Measurements from ENCODE around the gene ERVW-1.
A peak's percentile ranks its signal among the peaks of the same experiment; 100 is the strongest.
"Not testable (repeated sequence)": the region's sequence is repeated elsewhere in the genome, so short reads cannot be mapped to it uniquely, and the experiment has no call there.

ERVW-1 gene

GRCh38 chr7:92466682-92467081 is 11.1 kb downstream of the ERVW-1 start:
- no peak for DNase-seq

- no peak for DNase-seq
Measured at GRCh38 chr7:92464515-92464914, 13.2 kb downstream of the ERVW-1 start.

DNA sequence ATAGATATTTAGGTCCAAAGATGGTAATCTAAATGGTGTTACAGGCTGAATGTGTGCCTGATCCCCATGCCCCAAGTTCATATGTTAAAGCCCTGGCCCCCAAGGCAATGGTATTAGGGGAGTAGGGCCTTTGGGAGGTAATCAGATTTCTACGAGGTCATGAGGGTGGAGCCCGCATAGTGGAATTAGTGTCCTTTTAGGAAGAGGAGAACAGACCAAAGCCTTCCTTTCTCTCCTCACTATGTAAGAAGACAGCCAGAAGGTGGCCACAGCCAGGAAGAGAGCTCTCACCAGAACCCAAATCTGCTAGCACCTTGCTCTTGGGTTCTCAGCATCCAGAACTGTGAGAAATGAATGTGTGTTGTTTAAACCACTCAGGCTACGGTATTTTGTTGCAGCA is 15.2 kb downstream of the ERVW-1 start:
- DNase-seq, result no peak

DNA sequence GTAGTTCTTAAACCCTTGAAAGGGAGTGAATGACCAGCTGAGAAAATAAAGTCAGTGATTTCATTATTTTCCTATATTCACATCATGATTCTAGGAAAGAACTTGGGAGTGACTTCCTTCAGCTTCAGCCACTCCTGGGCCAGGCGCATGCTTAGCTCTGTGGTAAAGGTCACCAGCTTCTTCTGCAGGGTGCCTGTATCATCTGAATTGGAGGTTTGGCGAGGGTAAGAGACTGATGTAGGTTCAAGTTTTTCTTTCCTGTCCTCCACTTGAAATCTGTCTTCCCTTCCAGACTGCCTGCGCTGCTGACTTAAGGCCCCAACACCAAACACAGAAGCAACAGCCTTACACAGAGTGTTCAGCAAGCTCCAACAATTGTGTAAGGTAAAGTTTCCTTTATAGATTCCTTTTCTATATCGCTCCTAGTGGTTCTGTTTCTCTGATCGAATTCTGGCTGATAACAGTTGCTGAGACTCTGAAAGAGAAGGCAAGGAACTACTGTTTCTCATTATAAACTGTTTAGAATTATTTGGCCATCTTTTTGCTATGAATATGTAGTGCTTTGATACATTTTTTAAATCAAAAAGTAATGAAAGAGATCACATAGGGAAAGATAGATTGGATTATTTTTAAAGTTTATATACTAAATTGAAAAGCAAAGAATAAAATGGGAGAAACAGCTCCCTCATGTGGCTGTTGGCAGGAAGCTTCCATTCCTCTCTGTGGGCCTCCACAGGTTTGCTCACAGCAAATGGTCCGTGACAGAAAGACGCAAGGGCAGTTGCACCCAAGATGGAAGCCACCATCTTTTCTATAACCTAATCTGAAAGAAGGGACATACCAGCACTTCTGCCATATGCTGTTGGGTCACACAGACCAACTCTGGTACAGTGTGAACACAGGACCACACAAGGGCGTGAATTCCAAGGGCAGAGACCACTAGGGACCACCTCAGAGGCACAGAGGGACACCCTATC is 16.4 kb downstream of the ERVW-1 start:
- peak; percentile 33 for DNase-seq

GRCh38 chr7:92460510-92460909 is 17.2 kb downstream of the ERVW-1 start:
- no peak for DNase-seq

DNA sequence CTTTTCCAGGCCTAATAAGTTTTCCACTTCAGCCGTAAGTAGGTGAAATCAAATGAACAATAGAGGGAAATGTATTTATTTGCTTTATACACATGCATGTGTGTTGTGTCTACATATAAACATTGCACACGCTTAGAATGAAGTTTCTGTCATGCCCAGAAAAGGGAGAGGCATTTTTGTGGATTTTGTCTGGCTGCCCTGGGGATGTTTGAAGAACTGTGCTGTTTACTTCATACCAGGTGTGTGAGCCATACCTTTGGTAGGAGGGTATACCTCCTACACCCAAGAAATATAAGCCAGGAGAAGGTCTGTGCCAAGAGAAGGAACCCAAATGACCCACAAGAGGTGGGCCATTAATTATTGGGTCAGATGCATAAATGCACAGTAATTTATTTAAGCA is 17.6 kb downstream of the ERVW-1 start:
- no peak for DNase-seq

DNA sequence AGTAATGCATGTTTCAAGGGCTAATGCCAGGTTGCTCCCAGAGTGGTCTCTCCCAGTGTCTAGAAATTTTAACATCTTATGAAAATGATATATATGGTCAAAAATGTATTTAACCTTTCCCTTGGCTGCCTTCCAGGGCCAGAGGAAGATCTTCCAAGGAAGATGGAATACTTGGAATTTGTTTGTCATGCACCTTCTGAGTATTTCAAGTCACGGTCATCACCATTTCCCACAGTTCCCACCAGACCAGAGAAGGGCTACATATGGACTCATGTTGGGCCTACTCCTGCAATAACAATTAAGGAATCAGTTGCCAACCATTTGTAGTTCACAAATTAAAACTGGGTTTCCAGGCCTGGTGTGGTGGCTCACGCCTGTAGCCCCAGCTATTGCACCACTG is 21.5 kb downstream of the ERVW-1 start:
- no peak for DNase-seq

DNA sequence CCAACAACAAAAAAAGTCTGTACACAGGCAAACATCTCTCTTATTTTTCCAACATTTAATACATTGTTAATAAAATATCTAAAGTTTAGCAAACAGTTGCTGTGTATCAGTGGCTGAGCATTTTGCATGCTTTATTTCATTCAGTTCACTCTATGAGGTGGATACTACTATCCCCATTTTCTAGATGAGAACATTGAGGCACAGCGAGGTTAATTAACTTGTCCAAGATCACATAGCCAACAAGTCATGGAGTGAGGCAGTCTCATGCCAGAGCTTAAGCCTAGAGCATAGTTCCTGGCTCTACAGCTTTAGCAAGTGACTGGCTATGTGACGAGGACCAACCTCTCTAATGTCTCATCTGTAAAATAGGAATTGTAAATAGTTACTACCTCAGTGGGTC is 26.1 kb downstream of the ERVW-1 start:
- DNase-seq, result no peak

GRCh38 chr7:92448205-92448747 is 29.5 kb downstream of the ERVW-1 start:
- DNase-seq, result peak; percentile 69

DNA sequence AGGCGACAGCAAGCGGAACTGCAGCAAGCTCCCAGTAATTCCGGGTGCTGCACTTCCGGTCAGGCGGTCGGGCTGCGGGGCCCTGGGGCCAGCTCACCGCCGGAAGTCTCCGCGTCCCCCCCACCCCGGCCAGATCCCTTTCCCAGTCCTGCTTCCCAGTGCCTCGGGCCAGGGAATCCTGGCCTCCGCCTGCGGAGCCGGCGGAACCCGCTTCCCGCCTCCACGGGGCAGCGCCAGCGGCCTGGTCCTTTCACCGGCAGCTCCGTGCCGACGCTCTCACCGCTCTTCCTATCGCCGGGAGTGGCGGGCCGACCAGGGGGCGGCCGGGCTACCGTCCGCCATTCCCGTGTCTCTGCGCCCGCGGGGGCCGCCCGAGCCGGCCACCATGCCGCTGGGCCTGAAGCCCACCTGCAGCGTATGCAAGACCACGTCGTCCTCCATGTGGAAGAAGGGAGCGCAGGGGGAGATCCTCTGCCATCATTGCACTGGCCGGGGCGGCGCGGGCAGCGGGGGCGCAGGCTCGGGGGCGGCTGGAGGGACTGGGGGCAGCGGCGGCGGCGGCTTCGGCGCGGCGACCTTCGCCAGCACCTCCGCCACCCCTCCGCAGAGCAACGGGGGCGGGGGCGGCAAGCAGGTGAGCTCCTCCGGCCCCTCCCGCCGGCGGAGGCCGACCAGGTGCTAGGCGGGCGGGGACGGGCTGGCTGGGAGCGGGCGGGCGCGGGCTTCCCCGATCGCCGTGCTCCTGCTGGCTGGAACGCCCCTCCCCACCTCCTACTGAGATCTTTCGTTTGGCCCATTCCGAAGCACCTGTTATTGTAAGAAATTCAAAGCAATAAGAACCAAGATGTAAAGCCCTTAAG is 30.2 kb downstream of the ERVW-1 start, which contains the start of gene GATAD1:
Gene GATAD1, plus strand, starts transcription at position 138 of the 860 bp plus-strand sequence. Its CDS starts 248 bp downstream, at position 386.
- DNase-seq, result peak; percentile 84

- DNase-seq, result no peak
Measured at GRCh38 chr7:92446869-92447344, 30.8 kb downstream of the ERVW-1 start.

GRCh38 chr7:92442720-92443119 is 35.0 kb downstream of the ERVW-1 start:
- not testable (repeated sequence) for DNase-seq

GRCh38 chr7:92437956-92438491 is 39.7 kb downstream of the ERVW-1 start:
- no peak for DNase-seq

DNA sequence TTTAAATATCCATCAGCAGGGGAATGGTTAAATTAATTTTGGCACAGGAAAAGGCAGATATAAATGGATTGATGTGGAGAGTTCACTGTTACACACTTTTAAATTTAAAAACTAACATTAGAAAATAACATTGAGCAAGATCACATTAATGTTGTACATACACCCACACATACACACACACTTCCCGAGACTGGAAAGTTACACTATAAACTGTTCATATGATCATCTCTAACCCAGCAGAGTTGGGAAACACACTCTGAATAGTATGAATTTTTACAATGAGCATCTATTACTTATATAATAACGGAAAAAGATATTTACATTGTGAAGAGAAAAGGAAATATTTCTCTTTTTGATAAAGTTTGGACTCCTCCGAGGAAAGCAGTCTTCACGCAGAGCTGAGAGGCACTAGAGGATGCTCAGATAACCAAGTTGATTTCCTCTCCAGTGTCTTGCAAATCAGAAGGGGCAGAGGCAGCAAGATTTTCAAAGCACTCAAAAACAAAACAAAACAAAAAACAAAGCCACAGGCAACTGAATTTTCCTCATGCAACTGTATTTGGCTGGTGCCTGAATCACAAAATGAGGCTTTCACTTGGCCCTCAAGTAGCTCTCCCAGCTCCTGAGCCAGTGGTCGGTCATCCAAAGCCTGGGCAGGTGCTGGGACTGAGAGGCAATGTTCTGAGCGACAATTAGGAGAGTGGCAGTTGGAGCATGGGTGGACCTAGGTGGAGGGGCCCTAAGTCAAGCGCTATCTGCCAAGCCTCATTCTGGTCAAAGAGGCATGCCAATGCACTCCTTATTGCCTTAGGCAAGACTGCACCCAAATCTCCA is 40.9 kb downstream of the ERVW-1 start:
- no peak for DNase-seq

GRCh38 chr7:92435542-92435941 is 42.2 kb downstream of the ERVW-1 start:
- DNase-seq, result no peak

DNA sequence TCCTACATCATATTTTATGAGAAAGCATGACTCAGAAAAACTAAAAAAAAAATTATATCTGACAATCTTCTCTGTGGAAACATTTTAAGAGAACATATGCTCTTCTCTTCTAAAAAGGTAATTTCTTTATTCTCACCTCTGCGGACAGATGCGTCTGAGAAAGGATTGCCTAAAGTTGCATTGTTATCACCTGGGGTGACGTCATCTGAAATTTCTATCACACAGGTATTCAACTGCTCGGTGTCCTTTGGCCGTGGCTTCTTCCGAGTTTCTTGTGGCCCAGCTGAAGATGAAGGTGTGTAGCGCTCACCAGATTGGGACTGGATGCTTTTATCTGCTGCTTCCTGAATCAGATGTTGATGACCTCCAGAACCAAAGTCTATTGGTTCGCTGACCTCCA is 44.7 kb downstream of the ERVW-1 start:
- DNase-seq, result no peak

- no peak for DNase-seq
Measured at GRCh38 chr7:92432299-92432946, 45.3 kb downstream of the ERVW-1 start.

DNA sequence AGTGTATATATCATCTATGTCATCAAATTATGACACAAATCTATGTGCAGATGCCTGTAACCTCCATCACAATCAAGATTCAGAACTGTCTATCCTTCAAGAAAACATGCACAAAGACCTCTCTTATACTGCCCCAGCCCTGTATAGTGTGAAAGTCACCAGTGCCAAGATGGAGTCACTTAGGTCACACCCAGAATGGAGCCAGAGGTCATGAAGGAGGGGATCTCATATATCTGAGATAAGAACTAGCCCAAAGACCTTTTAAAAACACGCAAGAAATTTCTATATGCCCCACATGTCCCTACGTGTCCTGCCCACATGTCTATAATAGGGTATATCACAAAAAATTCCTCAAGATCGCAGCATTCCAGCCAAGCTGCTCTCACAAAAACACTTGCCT is 50.6 kb downstream of the ERVW-1 start:
- DNase-seq, result no peak

DNA sequence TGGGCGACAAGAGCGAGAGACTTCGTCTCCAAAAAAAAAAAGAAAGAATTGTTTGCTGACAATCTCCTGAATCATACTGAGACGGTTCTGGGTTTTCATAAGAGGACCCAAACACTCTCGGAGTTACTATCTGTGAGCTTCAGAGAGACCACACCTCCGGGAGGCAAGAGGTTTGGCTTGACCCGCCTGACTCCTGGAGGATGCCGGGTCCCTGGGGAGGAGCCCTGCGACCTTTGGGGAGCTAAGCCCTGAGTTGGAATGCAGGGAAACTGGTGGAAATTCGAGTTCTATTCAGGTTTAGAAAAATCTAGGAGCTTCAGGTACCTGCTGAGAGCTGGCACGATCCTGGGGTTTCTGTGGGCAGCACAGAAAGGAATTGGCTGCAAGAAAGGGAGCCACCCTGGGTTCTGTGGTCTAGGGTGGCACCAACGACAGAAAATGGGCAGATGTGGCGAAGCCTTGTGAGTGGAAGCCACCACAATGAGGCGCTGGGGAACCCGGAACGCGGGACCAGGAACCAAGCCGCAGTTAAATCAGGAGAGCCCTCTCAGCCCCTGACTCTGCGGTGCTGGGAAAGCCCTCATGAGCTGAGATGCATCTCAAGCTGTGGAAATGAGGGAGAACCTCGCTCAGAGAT is 52.3 kb downstream of the ERVW-1 start:
- DNase-seq, result peak; percentile 31

GRCh38 chr7:92423710-92424131 is 54.0 kb downstream of the ERVW-1 start:
- no peak for DNase-seq

GRCh38 chr7:92422926-92423325 is 54.8 kb downstream of the ERVW-1 start:
- DNase-seq, result no peak
